ENCODE measurements around the gene B4GALT5.

The B4GALT5 gene

GRCh38 chr20:49700411-49701185 lies 13.1 kb downstream of the B4GALT5 start:
- no peak for DNase-seq (ENCODE audit: low read depth in 2 of 2)

GRCh38 chr20:49699200-49699992 lies 14.3 kb downstream of the B4GALT5 start:
- no peak for DNase-seq (ENCODE audit: low read depth in 2 of 2)

GRCh38 chr20:49698477-49698876 lies 15.2 kb downstream of the B4GALT5 start:
- no peak for DNase-seq (ENCODE audit: low read depth in 2 of 2)

GRCh38 chr20:49697071-49697470 lies 16.6 kb downstream of the B4GALT5 start:
- DNase-seq (ENCODE audit: low read depth in 2 of 2) = no peak

GRCh38 chr20:49696594-49696993 lies 17.1 kb downstream of the B4GALT5 start:
- no peak for DNase-seq (ENCODE audit: low read depth in 2 of 2)

GRCh38 chr20:49695830-49696229 lies 17.8 kb downstream of the B4GALT5 start:
- DNase-seq (ENCODE audit: low read depth in 2 of 2) = no peak

- no peak for DNase-seq (ENCODE audit: low read depth in 2 of 2)
These were observed 19.1 kb downstream of the B4GALT5 start for GRCh38 chr20:49694450-49695071.

- DNase-seq (ENCODE audit: low read depth in 2 of 2) = no peak
These were observed 20.1 kb downstream of the B4GALT5 start for GRCh38 chr20:49693435-49694171.

GRCh38 chr20:49692941-49693340 lies 20.7 kb downstream of the B4GALT5 start:
- DNase-seq (ENCODE audit: low read depth in 2 of 2) = no peak

- no peak for DNase-seq (ENCODE audit: low read depth in 2 of 2)
These were observed 21.7 kb downstream of the B4GALT5 start for GRCh38 chr20:49691818-49692568.

- DNase-seq (ENCODE audit: low read depth in 2 of 2) = no peak
These were observed 22.6 kb downstream of the B4GALT5 start for GRCh38 chr20:49690899-49691620.

- no peak for DNase-seq (ENCODE audit: low read depth in 2 of 2)
These were observed 25.8 kb downstream of the B4GALT5 start for GRCh38 chr20:49687595-49688567.

- DNase-seq (ENCODE audit: low read depth in 2 of 2) = no peak
These were observed 27.9 kb downstream of the B4GALT5 start for GRCh38 chr20:49685809-49686208.

- no peak for DNase-seq (ENCODE audit: low read depth in 2 of 2)
These were observed 28.5 kb downstream of the B4GALT5 start for GRCh38 chr20:49685161-49685601.

GRCh38 chr20:49684335-49684997 lies 29.2 kb downstream of the B4GALT5 start:
- DNase-seq (ENCODE audit: low read depth in 2 of 2) = no peak

- DNase-seq (ENCODE audit: low read depth in 2 of 2) = no peak
These were observed 30.9 kb downstream of the B4GALT5 start for GRCh38 chr20:49682798-49683197.

GRCh38 chr20:49682278-49682677 lies 31.4 kb downstream of the B4GALT5 start:
- DNase-seq (ENCODE audit: low read depth in 2 of 2) = no peak

- DNase-seq (ENCODE audit: low read depth in 2 of 2) = no peak
These were observed 31.8 kb downstream of the B4GALT5 start for GRCh38 chr20:49681850-49682216.

GRCh38 chr20:49680484-49680883 lies 33.2 kb downstream of the B4GALT5 start:
- no peak for DNase-seq (ENCODE audit: low read depth in 2 of 2)

Data from activated CD8-positive, alpha-beta memory T cell treated with anti-CD3 and anti-CD28 coated beads for 4 hours (primary cell).